Left lung (tissue), 10 donors: Measurements from ENCODE around the gene CES5A. TPM values are rescaled to one million over a fixed set of nuclear protein-coding genes. Genes with fewer than 3 reads are reported as not detected.
"Not testable (repeated sequence)": the region's sequence is repeated elsewhere in the genome, so short reads cannot be mapped to it uniquely, and the experiment has no call there.

ENCODE experiments used
- ATAC-seq: fragments of 200-7000 bp; cut with Tn5 transposase; one replicate; pipeline ENCODE4 v1.9.1; 2020; ENCODE audit warnings: moderate library complexity
- DNase-seq, 4 donors: peaks; one replicate each; pipeline ENCODE4 v3.0.0-alpha.2; 2013 to 2020
- H3K27ac ChIP-seq, 2 donors: fragments of 200-600 bp; sonication (generic) in 1 of 2; one replicate each; pipeline versions ENCODE4 v1.5.0 to v1.8.0; 2020 to 2021
- H3K27me3 ChIP-seq, 2 donors: fragments of 200-600 bp; sonication (generic) in 1 of 2; one replicate each; pipeline versions ENCODE4 v1.5.0 to v1.8.0; 2020 to 2021
- H3K36me3 ChIP-seq, 2 donors: fragments of 200-600 bp; sonication (generic) in 1 of 2; one replicate each; pipeline versions ENCODE4 v1.5.0 to v1.8.0; 2020 to 2021
- H3K4me1 ChIP-seq, 2 donors: fragments of 200-600 bp; one replicate each; pipeline ENCODE4 v1.8.0; 2021
- H3K4me3 ChIP-seq, 2 donors: fragments of 200-600 bp; sonication (generic) in 1 of 2; one replicate each; pipeline versions ENCODE4 v1.5.0 to v1.8.0; 2020 to 2021; ENCODE audit warnings: mild to moderate bottlenecking in 1 of 2
- H3K9me3 ChIP-seq, 2 donors: fragments of 200-600 bp; sonication (generic) in 1 of 2; one replicate each; pipeline versions ENCODE4 v1.5.0 to v1.8.0; 2020 to 2021
- CTCF ChIP-seq, 2 donors: fragments of 200-600 bp; sonication (generic) in 1 of 2; IDR thresholded peaks; one replicate each; pipeline versions ENCODE4 v1.5.0 to v1.8.0; 2021; ENCODE audit warnings: antibody characterized with exemption in 2 of 2
- intact Hi-C, 2 donors: fragments of 100-400 bp; cut with DNase I; formaldehyde crosslinking; loops; one replicate each; pipeline versions ENCODE4 v1.11.2 to v1.14.2; 2022
- polyA plus RNA-seq, 6 donors: library from polyadenylated mRNA; unstranded; fragments of 120-200 nt; gene quantifications; one replicate each; pipeline ENCODE4 v1.2.1, GENCODE V29; 2013; ENCODE audit not compliant: insufficient read length in 6 of 6
- total RNA-seq, 2 donors: library from RNA; stranded (reverse); fragmentation: NEBNext Ultra II Directional; extraction: Animal tissue kit (Norgen Biotek cat#: 25700); gene quantifications; one replicate each; pipeline ENCODE4 v1.2.1, GENCODE V29; 2021
- donor health status: DM: no; HTN: yes; CAD: no.
- donor health status: DM: no; HTN: no; CAD: no.

Gene CES5A
- total and polyA plus RNA-seq, 8 donors, result 0.20 TPM; not detected in 7

- intact Hi-C loops, result no loop called here
- Histone ChIP-seq H3K27me3 (peaks cover 0 to 8% of the 10 kb centered on the region in 2 donors), H3K36me3 (no peaks in the 10 kb centered on the region), H3K9me3 (peaks cover 0 to 3% of the 10 kb centered on the region in 2 donors), H3K4me3 (no peak overlapping the region), H3K4me1 (no peaks in the 10 kb centered on the region), H3K27ac (no peak overlapping the region)
- DNase-seq, result no peak
- TF ChIP-seq CTCF (IDR thresholded peaks at IDR 0.05), result no peak
- no peak for ATAC-seq
These were observed 39.2 kb upstream of the CES5A start for GRCh38 chr16:55914383-55914782.

- DNase-seq, result no peak
- no peaks in the 10 kb centered on the region for H3K36me3 ChIP-seq
- no peak overlapping the region for H3K4me3 ChIP-seq
- intact Hi-C loops, result no loop called here
- no peak for ATAC-seq
- peaks cover 0 to 3% of the 10 kb centered on the region in 2 donors for H3K9me3 ChIP-seq
- TF ChIP-seq CTCF (IDR thresholded peaks at IDR 0.05), result no peak
- no peak overlapping the region for H3K27ac ChIP-seq
- H3K4me1 ChIP-seq, result no peaks in the 10 kb centered on the region
- peaks cover 0 to 2% of the 10 kb centered on the region in 2 donors for H3K27me3 ChIP-seq
These were observed 38.5 kb upstream of the CES5A start for GRCh38 chr16:55913716-55914115.

- H3K9me3 ChIP-seq, H3K4me3 ChIP-seq, H3K4me1 ChIP-seq, H3K27ac ChIP-seq, ATAC-seq, H3K36me3 ChIP-seq, H3K27me3 ChIP-seq, intact Hi-C loops: not testable (repeated sequence)
- peak in 1 of 4 donors; percentile 16 for DNase-seq
These were observed 37.9 kb upstream of the CES5A start for GRCh38 chr16:55913121-55913520.

GRCh38 chr16:55912022-55912421, 36.8 kb upstream of the CES5A start:
- no peaks in the 10 kb centered on the region for H3K4me1 ChIP-seq
- ATAC-seq, result no peak
- no peak overlapping the region for H3K27ac ChIP-seq
- H3K36me3 ChIP-seq, result no peaks in the 10 kb centered on the region
- TF ChIP-seq CTCF (IDR thresholded peaks at IDR 0.05), result no peak
- no peaks in the 10 kb centered on the region for H3K27me3 ChIP-seq
- H3K9me3 ChIP-seq, result peaks cover 0 to 3% of the 10 kb centered on the region in 2 donors
- no peak overlapping the region for H3K4me3 ChIP-seq
- intact Hi-C loops, result no loop called here
- no peak for DNase-seq

GRCh38 chr16:55911616-55912015, 36.4 kb upstream of the CES5A start:
- Histone ChIP-seq H3K4me3 (no peak overlapping the region), H3K4me1 (no peaks in the 10 kb centered on the region), H3K27me3 (no peaks in the 10 kb centered on the region), H3K9me3 (peaks cover 0 to 3% of the 10 kb centered on the region in 2 donors), H3K36me3 (no peaks in the 10 kb centered on the region), H3K27ac (no peak overlapping the region)
- no peak for TF ChIP-seq CTCF (IDR thresholded peaks at IDR 0.05)
- intact Hi-C loops, result no loop called here
- ATAC-seq, result no peak
- DNase-seq, result no peak

GRCh38 chr16:55909876-55910275, 34.7 kb upstream of the CES5A start:
- intact Hi-C loops, result no loop called here
- H3K27me3 ChIP-seq, result no peaks in the 10 kb centered on the region
- H3K4me3 ChIP-seq, result no peak overlapping the region

More at GRCh38 chr16:55909876-55910275, 34.7 kb upstream of the CES5A start:
- ATAC-seq, result no peak
- Histone ChIP-seq H3K4me1 (no peaks in the 10 kb centered on the region), H3K9me3 (peaks cover 0 to 5% of the 10 kb centered on the region in 2 donors), H3K36me3 (no peaks in the 10 kb centered on the region), H3K27ac (no peak overlapping the region)
- DNase-seq, result no peak
- TF ChIP-seq CTCF (IDR thresholded peaks at IDR 0.05), result no peak
